ENCODE data around the gene TAOK3. TPM values are rescaled to one million over a fixed set of nuclear protein-coding genes. Genes with fewer than 3 reads are reported as not detected.

TAOK3 gene
- total and polyA plus RNA-seq, 9 of the 15 experiments (the other 6 are each of a cell fraction or from before 2014, with no cell fraction given), result 24.3 to 83.5 (median 47.1) TPM

DNA sequence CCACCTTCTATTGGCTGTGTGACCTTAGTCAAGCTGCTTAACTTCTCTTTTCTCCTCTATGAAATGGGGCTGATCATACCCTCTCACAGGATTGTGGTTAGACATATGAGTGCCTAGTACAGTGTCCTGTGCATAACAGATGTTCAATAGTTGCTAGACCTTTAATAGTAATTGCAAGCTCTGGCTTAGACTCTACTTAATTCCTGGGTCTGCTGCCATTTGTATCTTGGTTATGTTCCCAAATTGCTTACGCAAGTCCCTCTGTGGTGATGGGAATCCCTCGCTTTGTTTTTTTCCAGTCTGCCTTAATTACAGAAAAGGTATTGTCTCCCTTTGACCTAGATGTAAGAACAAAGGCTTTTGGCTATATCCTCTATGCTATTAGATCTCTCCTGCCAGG is 18.7 kb upstream of the TAOK3 start:
- no peak overlapping the region for H3K4me2 ChIP-seq (ENCODE audit: insufficient read depth, low read length)
- intact Hi-C loops (cut with micrococcal nuclease) (no loop called here), in situ Hi-C loops (cut with MboI) (no loop called here)
- H3K9me3 ChIP-seq (replicated peaks; ENCODE audit: control insufficient read depth, insufficient read depth, low read depth, low read length), result no peaks in the 10 kb centered on the region
- no peak overlapping the region for H2AFZ ChIP-seq (ENCODE audit: low read depth, low read length)
- no peaks in the 10 kb centered on the region for H3K27me3 ChIP-seq (ENCODE audit: control insufficient read depth in 2 of 2, insufficient read depth in 2 of 2, low read length in 2 of 2)
- H4K20me1 ChIP-seq (replicated peaks; ENCODE audit: control insufficient read depth, insufficient read depth, low read length), result no peaks in the 10 kb centered on the region
- FAIRE-seq (no peak), ATAC-seq (no peak), DNase-seq (ENCODE audit: extremely low read depth in 1 of 4, low spot score in 3 of 4) (no peak)
- ChIA-PET CTCF (ENCODE audit: low intra/inter-chr PET ratio) (no interaction called here), POLR2A (no interaction called here)
- H3K9me1 ChIP-seq (ENCODE audit: control insufficient read depth, insufficient read depth, low read length), result no peaks in the 10 kb centered on the region
- 100% methylated on average over 2 of the region's 2 CpGs for WGBS (ENCODE audit: insufficient coverage, low coverage, missing lambda C conversion rate)
- H3K4me1 ChIP-seq (replicated peaks in 1 of 2; ENCODE audit: control insufficient read depth in 2 of 2, insufficient read depth in 2 of 2, low read length in 2 of 2), result no peaks in the 10 kb centered on the region
- no peak overlapping the region for H3K4me3 ChIP-seq
- no peak overlapping the region for H3K27ac ChIP-seq (ENCODE audit: extremely low read depth, low read depth, low read length)
- peaks cover 73% of the 10 kb centered on the region for H3K36me3 ChIP-seq (ENCODE audit: control insufficient read depth, insufficient read depth, low read length)
- no TSS peak for BruUV-seq (replicated peaks)
- no peak overlapping the region for H3K9ac ChIP-seq (ENCODE audit: insufficient read depth in 1 of 2, low read depth in 2 of 2, low read length in 2 of 2)
- H3K79me2 ChIP-seq (ENCODE audit: control insufficient read depth, insufficient read depth, low read length), result no peaks in the 10 kb centered on the region
- TF ChIP-seq, protein P1, sequence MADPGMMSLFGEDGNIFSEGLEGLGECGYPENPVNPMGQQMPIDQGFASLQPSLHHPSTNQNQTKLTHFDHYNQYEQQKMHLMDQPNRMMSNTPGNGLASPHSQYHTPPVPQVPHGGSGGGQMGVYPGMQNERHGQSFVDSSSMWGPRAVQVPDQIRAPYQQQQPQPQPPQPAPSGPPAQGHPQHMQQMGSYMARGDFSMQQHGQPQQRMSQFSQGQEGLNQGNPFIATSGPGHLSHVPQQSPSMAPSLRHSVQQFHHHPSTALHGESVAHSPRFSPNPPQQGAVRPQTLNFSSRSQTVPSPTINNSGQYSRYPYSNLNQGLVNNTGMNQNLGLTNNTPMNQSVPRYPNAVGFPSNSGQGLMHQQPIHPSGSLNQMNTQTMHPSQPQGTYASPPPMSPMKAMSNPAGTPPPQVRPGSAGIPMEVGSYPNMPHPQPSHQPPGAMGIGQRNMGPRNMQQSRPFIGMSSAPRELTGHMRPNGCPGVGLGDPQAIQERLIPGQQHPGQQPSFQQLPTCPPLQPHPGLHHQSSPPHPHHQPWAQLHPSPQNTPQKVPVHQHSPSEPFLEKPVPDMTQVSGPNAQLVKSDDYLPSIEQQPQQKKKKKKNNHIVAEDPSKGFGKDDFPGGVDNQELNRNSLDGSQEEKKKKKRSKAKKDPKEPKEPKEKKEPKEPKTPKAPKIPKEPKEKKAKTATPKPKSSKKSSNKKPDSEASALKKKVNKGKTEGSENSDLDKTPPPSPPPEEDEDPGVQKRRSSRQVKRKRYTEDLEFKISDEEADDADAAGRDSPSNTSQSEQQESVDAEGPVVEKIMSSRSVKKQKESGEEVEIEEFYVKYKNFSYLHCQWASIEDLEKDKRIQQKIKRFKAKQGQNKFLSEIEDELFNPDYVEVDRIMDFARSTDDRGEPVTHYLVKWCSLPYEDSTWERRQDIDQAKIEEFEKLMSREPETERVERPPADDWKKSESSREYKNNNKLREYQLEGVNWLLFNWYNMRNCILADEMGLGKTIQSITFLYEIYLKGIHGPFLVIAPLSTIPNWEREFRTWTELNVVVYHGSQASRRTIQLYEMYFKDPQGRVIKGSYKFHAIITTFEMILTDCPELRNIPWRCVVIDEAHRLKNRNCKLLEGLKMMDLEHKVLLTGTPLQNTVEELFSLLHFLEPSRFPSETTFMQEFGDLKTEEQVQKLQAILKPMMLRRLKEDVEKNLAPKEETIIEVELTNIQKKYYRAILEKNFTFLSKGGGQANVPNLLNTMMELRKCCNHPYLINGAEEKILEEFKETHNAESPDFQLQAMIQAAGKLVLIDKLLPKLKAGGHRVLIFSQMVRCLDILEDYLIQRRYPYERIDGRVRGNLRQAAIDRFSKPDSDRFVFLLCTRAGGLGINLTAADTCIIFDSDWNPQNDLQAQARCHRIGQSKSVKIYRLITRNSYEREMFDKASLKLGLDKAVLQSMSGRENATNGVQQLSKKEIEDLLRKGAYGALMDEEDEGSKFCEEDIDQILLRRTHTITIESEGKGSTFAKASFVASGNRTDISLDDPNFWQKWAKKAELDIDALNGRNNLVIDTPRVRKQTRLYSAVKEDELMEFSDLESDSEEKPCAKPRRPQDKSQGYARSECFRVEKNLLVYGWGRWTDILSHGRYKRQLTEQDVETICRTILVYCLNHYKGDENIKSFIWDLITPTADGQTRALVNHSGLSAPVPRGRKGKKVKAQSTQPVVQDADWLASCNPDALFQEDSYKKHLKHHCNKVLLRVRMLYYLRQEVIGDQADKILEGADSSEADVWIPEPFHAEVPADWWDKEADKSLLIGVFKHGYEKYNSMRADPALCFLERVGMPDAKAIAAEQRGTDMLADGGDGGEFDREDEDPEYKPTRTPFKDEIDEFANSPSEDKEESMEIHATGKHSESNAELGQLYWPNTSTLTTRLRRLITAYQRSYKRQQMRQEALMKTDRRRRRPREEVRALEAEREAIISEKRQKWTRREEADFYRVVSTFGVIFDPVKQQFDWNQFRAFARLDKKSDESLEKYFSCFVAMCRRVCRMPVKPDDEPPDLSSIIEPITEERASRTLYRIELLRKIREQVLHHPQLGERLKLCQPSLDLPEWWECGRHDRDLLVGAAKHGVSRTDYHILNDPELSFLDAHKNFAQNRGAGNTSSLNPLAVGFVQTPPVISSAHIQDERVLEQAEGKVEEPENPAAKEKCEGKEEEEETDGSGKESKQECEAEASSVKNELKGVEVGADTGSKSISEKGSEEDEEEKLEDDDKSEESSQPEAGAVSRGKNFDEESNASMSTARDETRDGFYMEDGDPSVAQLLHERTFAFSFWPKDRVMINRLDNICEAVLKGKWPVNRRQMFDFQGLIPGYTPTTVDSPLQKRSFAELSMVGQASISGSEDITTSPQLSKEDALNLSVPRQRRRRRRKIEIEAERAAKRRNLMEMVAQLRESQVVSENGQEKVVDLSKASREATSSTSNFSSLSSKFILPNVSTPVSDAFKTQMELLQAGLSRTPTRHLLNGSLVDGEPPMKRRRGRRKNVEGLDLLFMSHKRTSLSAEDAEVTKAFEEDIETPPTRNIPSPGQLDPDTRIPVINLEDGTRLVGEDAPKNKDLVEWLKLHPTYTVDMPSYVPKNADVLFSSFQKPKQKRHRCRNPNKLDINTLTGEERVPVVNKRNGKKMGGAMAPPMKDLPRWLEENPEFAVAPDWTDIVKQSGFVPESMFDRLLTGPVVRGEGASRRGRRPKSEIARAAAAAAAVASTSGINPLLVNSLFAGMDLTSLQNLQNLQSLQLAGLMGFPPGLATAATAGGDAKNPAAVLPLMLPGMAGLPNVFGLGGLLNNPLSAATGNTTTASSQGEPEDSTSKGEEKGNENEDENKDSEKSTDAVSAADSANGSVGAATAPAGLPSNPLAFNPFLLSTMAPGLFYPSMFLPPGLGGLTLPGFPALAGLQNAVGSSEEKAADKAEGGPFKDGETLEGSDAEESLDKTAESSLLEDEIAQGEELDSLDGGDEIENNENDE (IDR thresholded peaks at IDR 0.05; ENCODE audit: low read depth, low read length), result no peak
- TF ChIP-seq ATF2 (CRISPR knock-in tag; IDR thresholded peaks at IDR 0.05) (no peak), PTTG1 (tag; IDR thresholded peaks at IDR 0.05; ENCODE audit: low read depth) (no peak), HMG20A (CRISPR knock-in tag; conservative IDR thresholded peaks at IDR 0.05) (no peak), MECOM (CRISPR knock-in tag; IDR thresholded peaks at IDR 0.05) (no peak)
- TF ChIP-seq, protein P2, sequence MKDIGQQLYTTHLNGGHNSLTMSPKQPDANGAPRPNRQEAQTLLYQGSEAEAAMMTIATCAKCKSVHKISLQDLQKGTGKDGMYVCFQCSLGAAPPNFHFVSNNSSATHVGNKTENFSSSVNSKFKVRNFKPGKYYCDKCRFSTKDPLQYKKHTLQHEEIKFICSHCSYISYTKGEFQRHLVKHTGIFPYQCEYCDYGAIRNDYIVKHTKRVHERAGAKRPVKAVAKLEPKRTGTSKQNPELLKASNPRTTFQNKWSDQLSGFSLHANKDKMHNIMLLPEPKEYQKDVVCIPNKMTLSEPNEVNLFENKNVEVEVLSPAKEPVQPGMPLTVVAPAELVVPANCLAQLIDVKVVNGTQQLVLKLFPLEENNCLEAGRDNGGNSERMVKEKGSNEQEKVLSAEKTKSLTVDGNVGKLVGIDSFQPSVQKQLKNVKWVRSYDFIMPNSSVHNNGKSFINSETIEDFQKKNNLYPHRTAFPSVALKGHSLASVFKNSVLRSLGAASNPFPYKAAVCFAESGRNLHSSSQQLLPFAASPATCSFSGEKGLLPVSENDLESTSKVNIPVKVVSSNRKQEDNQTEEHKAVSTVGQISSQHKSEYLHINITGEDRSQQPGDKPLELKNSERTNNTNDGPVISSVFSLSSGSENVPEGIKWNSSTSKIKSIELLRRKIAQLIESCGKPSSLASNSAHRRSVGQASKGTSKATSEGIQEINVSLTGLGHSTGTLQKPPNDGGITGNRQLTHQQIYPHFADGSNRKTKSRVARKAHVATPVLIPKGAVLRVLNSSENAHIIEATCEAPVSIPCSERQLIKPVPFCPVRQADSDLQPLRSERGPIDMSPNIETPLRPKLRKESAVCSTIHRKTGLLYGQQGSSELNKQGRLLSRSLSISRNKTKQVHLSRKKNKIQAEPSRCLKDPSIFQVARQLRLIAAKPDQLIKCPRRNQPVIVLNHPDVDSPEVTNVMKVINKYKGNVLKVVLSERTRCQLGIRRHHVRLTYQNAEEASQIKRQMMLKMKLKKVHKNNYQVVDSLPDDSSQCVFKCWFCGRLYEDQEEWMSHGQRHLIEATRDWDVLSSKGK (CRISPR knock-in tag; IDR thresholded peaks at IDR 0.05), result no peak

Measured in K562 (cell line).